ENCODE results near the gene SERPIND1. TPM values are rescaled to one million over a fixed set of nuclear protein-coding genes. Genes with fewer than 3 reads are reported as not detected.
"Not testable (repeated sequence)": the region's sequence is repeated elsewhere in the genome, so short reads cannot be mapped to it uniquely, and the experiment has no call there.

SERPIND1 gene
- total RNA-seq, 1 experiment from 2014 or later = 0.19 TPM

DNA sequence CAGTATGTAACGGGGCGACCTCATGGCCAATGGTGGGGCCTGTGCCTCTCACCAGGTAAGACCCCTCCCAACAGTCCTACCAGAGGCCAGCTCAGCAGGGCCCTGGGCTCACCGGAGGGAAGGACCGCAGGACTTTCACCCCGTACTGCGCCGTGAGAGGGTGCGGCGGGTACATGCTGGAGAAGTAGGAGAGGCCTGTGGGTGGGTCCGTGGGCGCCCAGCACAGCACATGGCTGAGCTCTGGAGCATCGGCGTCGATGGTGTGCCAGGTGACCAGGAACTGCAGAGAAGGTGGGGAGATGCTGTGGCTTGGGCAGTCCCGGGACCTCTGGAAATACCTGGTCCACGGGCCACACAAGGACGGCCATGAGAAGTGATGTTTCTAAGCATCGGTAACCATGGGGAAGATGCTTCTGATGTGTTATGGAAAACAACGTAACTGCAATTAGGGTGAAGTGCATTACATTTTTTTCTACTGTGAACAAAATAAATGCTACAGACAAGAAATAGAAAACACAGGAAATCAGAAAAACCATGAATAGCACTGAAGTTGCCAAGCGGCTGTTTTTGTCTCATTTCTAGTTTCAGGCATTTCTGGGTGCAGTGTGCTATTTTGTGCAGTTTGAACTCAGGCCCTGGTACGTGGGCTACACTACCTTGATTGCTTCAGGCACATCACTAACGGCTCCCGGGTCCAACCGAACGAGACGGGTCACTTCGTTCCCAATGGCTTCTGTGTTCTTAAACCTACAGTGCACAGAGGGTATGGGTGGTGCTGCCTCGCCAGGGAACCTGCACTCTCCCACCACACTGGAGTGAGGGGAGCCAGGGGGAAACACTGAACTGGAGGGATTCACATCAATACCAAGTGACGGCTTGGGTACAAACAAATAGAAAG lies 46.5 kb upstream of the SERPIND1 start:
- intact Hi-C loops (cut with micrococcal nuclease; ENCODE audit: unreplicated experiment) = no loop called here
- DNase-seq (ENCODE audit: low spot score) = no peak
- Histone ChIP-seq H3K4me3 (ENCODE audit: low read depth, low read length, poor library complexity, severe bottlenecking) (no peak overlapping the region), H3K4me1 (ENCODE audit: insufficient read depth, low read length, poor library complexity, severe bottlenecking) (no peaks in the 10 kb centered on the region), H3K27ac (ENCODE audit: low read depth, low read length, poor library complexity, severe bottlenecking) (no peak overlapping the region), H3K36me3 (ENCODE audit: insufficient read depth, low read length, poor library complexity, severe bottlenecking) (peaks cover 8% of the 10 kb centered on the region), H3K27me3 (replicated peaks; ENCODE audit: insufficient read depth, low read depth, low read length, poor library complexity) (no peaks in the 10 kb centered on the region), H3K9me3 (ENCODE audit: low read depth, low read length, poor library complexity, severe bottlenecking) (no peaks in the 10 kb centered on the region)
- CTCF ChIA-PET = no interaction called here
- TF ChIP-seq EZH2 (IDR thresholded peaks at IDR 0.05; ENCODE audit: borderline replicate concordance, low read depth, low read length, poor library complexity, severe bottlenecking) (no peak), CTCF (conservative IDR thresholded peaks at IDR 0.05; ENCODE audit: low read depth, low read length) (no peak)
- no TSS peak for BruUV-seq (replicated peaks)
- POLR2A ChIA-PET (ENCODE audit: low non-redundant PET) = no interaction called here

GRCh38 chr22:20728523-20729190 lies 45.3 kb upstream of the SERPIND1 start:
- H3K4me1 ChIP-seq (ENCODE audit: insufficient read depth, low read length, poor library complexity, severe bottlenecking) = no peaks in the 10 kb centered on the region
- H3K9me3 ChIP-seq (ENCODE audit: low read depth, low read length, poor library complexity, severe bottlenecking) = no peaks in the 10 kb centered on the region
- no peak for TF ChIP-seq CTCF (conservative IDR thresholded peaks at IDR 0.05; ENCODE audit: low read depth, low read length)
- TF ChIP-seq EZH2 (IDR thresholded peaks at IDR 0.05; ENCODE audit: borderline replicate concordance, low read depth, low read length, poor library complexity, severe bottlenecking) = no peak
- peaks cover 8% of the 10 kb centered on the region for H3K36me3 ChIP-seq (ENCODE audit: insufficient read depth, low read length, poor library complexity, severe bottlenecking)
- H3K4me3 ChIP-seq (ENCODE audit: low read depth, low read length, poor library complexity, severe bottlenecking) = no peak overlapping the region
- intact Hi-C loops (cut with micrococcal nuclease; ENCODE audit: unreplicated experiment) = no loop called here
- no peaks in the 10 kb centered on the region for H3K27me3 ChIP-seq (replicated peaks; ENCODE audit: insufficient read depth, low read depth, low read length, poor library complexity)
- POLR2A ChIA-PET (ENCODE audit: low non-redundant PET) = no interaction called here
- no peak for DNase-seq (ENCODE audit: low spot score)
- H3K27ac ChIP-seq (ENCODE audit: low read depth, low read length, poor library complexity, severe bottlenecking) = no peak overlapping the region
- CTCF ChIA-PET = interaction anchor here (0.6 kb wide), 1 partner anchor 10 kb away, joined by 4 read pairs; no protein-coding TSS in a partner anchor
- no TSS peak for BruUV-seq (replicated peaks)

GRCh38 chr22:20729194-20729593 lies 44.7 kb upstream of the SERPIND1 start:
- Histone ChIP-seq H3K27me3 (replicated peaks; ENCODE audit: insufficient read depth, low read depth, low read length, poor library complexity) (no peaks in the 10 kb centered on the region), H3K27ac (ENCODE audit: low read depth, low read length, poor library complexity, severe bottlenecking) (no peak overlapping the region), H3K9me3 (ENCODE audit: low read depth, low read length, poor library complexity, severe bottlenecking) (no peaks in the 10 kb centered on the region), H3K4me1 (ENCODE audit: insufficient read depth, low read length, poor library complexity, severe bottlenecking) (no peaks in the 10 kb centered on the region), H3K4me3 (ENCODE audit: low read depth, low read length, poor library complexity, severe bottlenecking) (no peak overlapping the region), H3K36me3 (ENCODE audit: insufficient read depth, low read length, poor library complexity, severe bottlenecking) (peaks cover 8% of the 10 kb centered on the region)
- DNase-seq (ENCODE audit: low spot score) = no peak
- ChIA-PET CTCF (no interaction called here), POLR2A (ENCODE audit: low non-redundant PET) (no interaction called here)
- TF ChIP-seq EZH2 (IDR thresholded peaks at IDR 0.05; ENCODE audit: borderline replicate concordance, low read depth, low read length, poor library complexity, severe bottlenecking) (no peak), CTCF (conservative IDR thresholded peaks at IDR 0.05; ENCODE audit: low read depth, low read length) (no peak)
- intact Hi-C loops (cut with micrococcal nuclease; ENCODE audit: unreplicated experiment) = no loop called here
- no TSS peak for BruUV-seq (replicated peaks)

GRCh38 chr22:20732431-20732830 lies 41.5 kb upstream of the SERPIND1 start:
- POLR2A ChIA-PET (ENCODE audit: low non-redundant PET); H3K36me3 ChIP-seq (ENCODE audit: insufficient read depth, low read length, poor library complexity, severe bottlenecking); CTCF ChIA-PET; H3K9me3 ChIP-seq (ENCODE audit: low read depth, low read length, poor library complexity, severe bottlenecking); intact Hi-C loops (cut with micrococcal nuclease; ENCODE audit: unreplicated experiment); DNase-seq (ENCODE audit: low spot score); H3K27ac ChIP-seq (ENCODE audit: low read depth, low read length, poor library complexity, severe bottlenecking); BruUV-seq (replicated peaks); H3K4me3 ChIP-seq (ENCODE audit: low read depth, low read length, poor library complexity, severe bottlenecking); H3K27me3 ChIP-seq (replicated peaks; ENCODE audit: insufficient read depth, low read depth, low read length, poor library complexity); H3K4me1 ChIP-seq (ENCODE audit: insufficient read depth, low read length, poor library complexity, severe bottlenecking): not testable (repeated sequence)
